KBM-7 (cell line): ENCODE measurements around the gene CLEC5A.
"Not testable (repeated sequence)": the region's sequence is repeated elsewhere in the genome, so short reads cannot be mapped to it uniquely, and the experiment has no call there.

ENCODE experiments used
- DNase-seq: peaks from one replicate; pipeline ENCODE4 v3.0.0-alpha.2; 2015
- in situ Hi-C: fragments of 300-500 bp; cut with MboI; formaldehyde crosslinking; loops from 2 replicates; pipeline ENCODE4 v1.14.3; 2020; ENCODE audit warnings: low sequenced_read_pairs, low pct_unique_long_range_greater_than_20kb, mixed read lengths

Gene CLEC5A

DNA sequence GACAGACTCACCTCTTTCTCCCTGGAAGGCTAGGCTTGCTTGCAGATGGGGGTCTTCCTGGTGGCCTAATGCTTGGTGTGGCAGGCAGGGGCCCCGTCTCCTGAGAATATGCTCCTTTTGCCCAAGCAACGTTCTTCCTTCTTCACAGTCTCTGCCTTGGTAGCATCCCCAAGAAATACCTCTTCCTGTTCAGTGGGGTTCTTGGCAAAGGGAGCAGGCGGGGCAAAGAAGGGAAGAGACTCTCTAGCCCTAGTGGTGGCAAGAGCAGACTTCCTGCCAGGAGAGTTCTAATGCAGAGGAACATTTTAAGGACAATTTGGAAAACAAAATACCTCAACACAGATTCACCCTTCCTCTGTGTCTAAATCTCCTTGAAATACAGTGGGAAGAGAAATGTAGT, at the start of gene CLEC5A:
TSS of gene CLEC5A (minus strand) at position 179 of the 400 bp plus-strand sequence. CDS start 682 bp downstream, outside the sequence.
- in situ Hi-C loops: no loop called here
- no peak for DNase-seq

DNA sequence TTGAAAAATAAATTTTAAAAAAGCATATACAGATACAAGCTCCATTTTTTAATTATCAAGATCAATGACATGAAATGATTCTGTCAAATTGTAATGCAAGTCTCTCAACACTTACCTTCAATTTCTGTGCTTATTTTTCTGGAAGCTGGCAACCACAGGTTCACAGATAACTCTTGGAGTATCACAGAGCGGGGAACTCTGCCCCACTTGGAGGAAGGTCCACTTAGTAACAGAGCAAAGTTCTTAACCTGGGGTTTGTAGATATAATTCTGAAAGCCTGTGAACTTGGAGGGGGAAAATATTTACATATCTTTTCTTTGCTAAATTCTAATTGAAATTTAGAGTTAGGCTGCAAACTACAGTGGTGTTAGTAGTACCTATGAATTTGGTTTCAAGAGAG, 46.6 kb upstream of the CLEC5A start:
- in situ Hi-C loops: no loop called here
- DNase-seq: no peak

DNA sequence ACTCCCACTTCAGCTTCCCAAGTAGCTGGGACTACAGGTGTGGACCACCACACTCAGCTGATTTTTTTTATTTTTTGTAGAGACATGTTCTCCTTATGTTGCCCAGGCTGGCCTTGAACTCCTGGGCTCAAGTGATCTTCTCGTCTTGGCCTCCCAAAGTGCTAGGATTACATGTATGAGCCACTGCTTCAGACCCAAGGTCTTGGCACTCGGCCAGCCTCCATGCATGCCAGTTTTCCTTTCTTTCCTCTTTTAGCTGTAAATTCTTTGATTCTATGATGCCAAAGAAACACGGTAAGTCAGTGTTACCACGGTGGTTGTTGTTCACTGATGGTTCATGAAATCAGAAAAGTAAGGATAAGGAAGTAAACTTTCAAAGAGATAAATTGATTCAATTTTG, 45.9 kb upstream of the CLEC5A start:
- in situ Hi-C loops: no loop called here
- no peak for DNase-seq

DNA sequence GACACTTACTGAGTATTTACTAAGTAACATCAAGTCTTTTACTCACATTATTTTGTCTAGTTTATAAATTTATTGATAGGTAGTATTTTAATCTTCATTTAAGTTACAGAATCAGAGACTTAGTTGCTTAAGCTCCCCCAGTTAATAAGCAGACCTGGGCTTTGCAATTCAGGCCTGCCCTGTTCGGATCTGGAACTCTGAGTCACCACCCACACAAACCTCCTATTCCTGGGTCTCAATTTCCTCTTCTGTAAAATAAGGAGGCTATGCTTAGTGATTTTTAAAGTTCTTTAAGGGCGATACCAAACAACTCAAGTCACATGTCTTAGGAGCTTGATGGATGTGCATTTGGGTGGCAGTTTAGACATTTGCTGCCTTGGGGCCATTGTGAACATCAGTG, 45.4 kb upstream of the CLEC5A start:
- DNase-seq: no peak
- in situ Hi-C loops: no loop called here

DNA sequence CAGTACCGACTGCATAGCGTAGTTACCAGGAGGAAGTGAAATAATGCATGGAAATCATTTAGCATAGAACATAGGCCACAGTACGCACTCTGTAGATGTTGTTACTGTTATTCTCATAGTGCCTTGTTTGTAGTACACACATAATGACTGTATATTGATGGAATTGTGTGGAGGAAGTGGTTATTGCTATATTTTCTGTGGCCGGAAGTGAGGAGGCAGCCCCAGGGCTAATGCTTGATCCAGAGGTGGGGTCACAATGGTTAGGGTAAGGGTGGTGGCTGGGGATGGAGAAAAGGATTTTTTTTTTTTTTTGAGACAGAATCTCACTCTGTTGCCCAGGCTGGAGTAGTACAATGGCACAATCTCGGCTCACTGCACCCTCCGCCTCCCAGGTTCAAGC, 44.4 kb upstream of the CLEC5A start:
- DNase-seq: no peak
- in situ Hi-C loops: no loop called here

DNA sequence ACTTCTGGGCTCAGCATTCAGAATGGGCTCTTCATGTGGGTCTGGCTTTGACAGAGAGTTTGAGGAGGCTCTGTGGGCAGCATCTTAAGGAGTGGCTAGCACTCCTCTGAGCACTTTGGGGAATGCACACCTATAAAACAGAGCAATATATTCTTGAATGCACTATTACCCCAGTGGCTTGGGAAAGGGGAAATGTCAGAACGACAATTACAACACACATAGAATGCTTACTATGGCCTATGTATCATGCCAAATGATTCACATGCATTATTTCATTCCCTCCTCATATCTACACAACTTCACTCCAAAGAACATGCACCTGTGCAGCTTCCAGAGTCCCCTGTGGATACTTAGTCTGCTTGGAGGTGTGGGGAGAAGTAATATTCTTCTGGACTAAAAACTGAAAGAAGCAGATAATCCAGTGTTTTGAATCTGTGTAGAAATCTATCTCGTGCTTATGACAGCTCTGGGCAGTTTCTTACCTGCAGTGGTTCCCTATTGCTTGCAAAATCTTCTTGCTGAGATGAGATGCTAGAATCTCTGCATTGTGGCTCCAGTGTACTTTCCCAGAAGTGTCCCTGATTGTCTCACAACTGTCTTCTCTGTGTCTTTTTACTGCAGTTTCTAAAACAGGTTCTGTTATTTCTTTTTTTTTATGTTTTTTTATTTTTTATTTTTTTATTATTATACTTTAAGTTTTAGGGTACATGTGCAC, 43.4 kb upstream of the CLEC5A start:
- no peak for DNase-seq
- in situ Hi-C loops: no loop called here

DNA sequence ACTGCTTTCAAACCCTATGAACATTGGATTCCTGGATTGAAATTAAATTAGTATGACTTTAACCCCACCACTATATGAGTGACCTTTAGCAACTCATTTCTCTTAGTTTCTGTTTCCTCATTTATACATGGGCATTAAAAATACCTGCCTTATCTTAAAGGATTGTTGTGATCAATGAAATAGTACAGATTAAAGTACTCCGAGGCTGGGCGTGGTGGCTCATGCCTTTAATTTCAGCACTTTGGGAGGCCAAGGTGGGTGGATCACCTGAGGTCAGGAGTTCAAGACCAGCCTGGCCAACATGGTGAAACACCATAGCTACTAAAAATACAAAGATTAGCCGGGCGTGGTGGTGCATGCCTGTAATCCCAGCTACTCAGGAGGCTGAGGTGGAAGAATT, 41.0 kb upstream of the CLEC5A start:
- in situ Hi-C loops: not testable (repeated sequence)

GRCh38 chr7:141986923-141987322, 40.1 kb upstream of the CLEC5A start:
- in situ Hi-C loops: no loop called here
- DNase-seq: no peak

More for the DNA sequence above, 41.0 kb upstream of the CLEC5A start:
- DNase-seq: not testable (repeated sequence)

GRCh38 chr7:141985926-141986325, 39.2 kb upstream of the CLEC5A start:
- DNase-seq, in situ Hi-C loops: not testable (repeated sequence)

- peak; percentile 28 for DNase-seq
- in situ Hi-C loops: no loop called here
Observed at GRCh38 chr7:141979568-141979967, 32.8 kb upstream of the CLEC5A start.

DNA sequence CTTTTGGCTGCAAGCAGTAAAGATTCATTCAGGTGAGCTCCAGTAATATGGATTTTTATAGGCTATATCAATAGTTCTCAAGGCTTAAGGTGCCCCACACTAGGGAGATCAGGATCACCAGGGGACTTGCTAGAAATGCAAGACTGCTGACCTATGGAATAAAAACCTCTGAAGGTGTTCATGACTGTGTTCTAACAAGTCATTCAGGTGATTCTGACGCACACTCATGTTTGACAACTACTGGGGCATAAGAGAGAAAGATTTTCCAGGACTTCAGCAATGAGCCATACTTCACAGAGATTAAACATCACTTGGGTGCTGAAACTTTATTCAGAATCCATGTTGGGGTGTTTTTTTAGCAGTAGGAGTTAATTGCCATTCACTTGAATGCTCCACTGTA, 31.6 kb upstream of the CLEC5A start:
- in situ Hi-C loops: no loop called here
- no peak for DNase-seq

DNA sequence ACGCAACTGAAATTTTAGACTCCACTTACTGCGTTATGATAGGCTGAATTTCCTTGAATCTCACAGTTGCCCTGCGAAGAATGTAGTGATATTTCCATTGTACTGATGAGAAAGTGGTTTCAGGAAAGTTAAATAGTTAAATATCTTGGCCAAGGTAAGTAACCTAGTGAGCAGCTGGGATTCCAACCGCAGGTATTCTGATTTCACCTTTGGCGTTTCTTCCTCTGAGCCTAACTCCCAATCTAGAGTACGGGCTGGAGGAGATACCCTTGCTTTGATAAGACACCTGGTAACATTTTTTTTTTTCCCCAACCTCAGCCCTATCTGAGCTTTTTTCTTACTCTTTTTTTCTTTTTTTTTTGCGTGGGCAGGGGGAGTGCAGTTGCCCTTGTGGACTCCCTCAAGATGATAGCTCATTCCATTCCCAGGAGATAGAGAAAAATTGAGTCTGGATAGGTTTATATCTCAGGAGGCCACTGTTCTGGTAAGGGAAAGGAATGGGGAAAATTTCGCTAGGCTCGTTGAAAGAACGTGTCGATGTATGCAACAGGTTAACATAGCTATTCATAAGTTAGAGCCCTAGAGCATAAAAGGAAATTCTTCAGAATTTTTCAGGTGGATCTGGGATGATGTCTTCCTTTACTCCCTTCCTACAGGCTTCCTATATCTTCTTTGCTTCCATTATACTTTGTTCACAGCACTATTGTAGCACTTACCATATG, 29.9 kb upstream of the CLEC5A start:
- no peak for DNase-seq
- in situ Hi-C loops: no loop called here

GRCh38 chr7:141975806-141976523, 29.2 kb upstream of the CLEC5A start:
- in situ Hi-C loops: no loop called here

GRCh38 chr7:141974831-141975230, 28.1 kb upstream of the CLEC5A start:
- in situ Hi-C loops: no loop called here
- DNase-seq: peak; percentile 9

More at GRCh38 chr7:141975806-141976523, 29.2 kb upstream of the CLEC5A start:
- DNase-seq: peak; percentile 63

- no peak for DNase-seq
- in situ Hi-C loops: no loop called here
Observed at GRCh38 chr7:141973673-141974072, 26.9 kb upstream of the CLEC5A start, which contains the start of gene TAS2R38. TSS of gene TAS2R38 (minus strand) at chr7:141973773. CDS start at chr7:141973689, 84 bp downstream.

- DNase-seq: peak; percentile 30
- in situ Hi-C loops: no loop called here
Observed at GRCh38 chr7:141960687-141961422, 14.1 kb upstream of the CLEC5A start.

DNA sequence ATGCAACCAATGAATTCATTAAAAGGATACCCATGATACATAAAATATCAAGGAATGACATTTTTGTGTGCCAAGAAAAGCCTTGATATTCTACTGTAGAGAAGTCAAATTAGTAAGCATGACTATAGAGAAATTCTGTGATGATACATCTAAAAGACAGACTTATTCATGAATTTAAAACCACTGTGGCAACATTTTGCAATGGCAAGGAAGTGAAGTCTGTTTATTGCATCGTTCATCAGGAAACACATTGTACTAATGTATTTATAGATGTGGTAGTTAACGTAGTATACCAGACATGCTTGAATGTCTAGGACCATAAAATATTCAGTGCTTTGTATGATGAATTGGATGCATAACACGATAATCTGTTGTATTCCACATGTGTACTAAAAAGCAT, 9.3 kb upstream of the CLEC5A start:
- in situ Hi-C loops: no loop called here
- no peak for DNase-seq

- in situ Hi-C loops: no loop called here
Observed at GRCh38 chr7:141954334-141954733, 7.6 kb upstream of the CLEC5A start.

GRCh38 chr7:141952461-141952860, 5.7 kb upstream of the CLEC5A start:
- no peak for DNase-seq
- in situ Hi-C loops: no loop called here

More at GRCh38 chr7:141954334-141954733, 7.6 kb upstream of the CLEC5A start:
- no peak for DNase-seq
